Mucosa of descending colon (tissue), 3 donors: ENCODE data around the gene CGNL1. TPM values are rescaled to one million over a fixed set of nuclear protein-coding genes. Genes with fewer than 3 reads are reported as not detected.

ENCODE experiments used
- ATAC-seq: fragments of 200-7000 bp; cut with Tn5 transposase; one replicate; pipeline ENCODE4 v1.9.1; 2020; ENCODE audit warnings: mild to moderate bottlenecking, moderate library complexity
- DNase-seq, 3 donors: peaks; one replicate each; pipeline ENCODE4 v3.0.0-alpha.2; 2020
- H3K36me3 ChIP-seq: fragments of 200-600 bp; one replicate; pipeline ENCODE4 v1.8.0; 2021; ENCODE audit warnings: low read depth, mild to moderate bottlenecking
- H3K4me1 ChIP-seq: fragments of 200-600 bp; one replicate; pipeline ENCODE4 v1.8.0; 2021; ENCODE audit warnings: low read depth, mild to moderate bottlenecking
- H3K4me3 ChIP-seq: fragments of 200-600 bp; one replicate; pipeline ENCODE4 v1.8.0; 2021; ENCODE audit warnings: mild to moderate bottlenecking
- H3K9me3 ChIP-seq: fragments of 200-600 bp; one replicate; pipeline ENCODE4 v1.8.0; 2021; ENCODE audit warnings: mild to moderate bottlenecking
- CTCF ChIP-seq: fragments of 200-600 bp; IDR thresholded peaks from one replicate; pipeline ENCODE4 v1.8.0; 2022; ENCODE audit warnings: antibody characterized with exemption, mild to moderate bottlenecking
- intact Hi-C, 2 donors: fragments of 100-400 bp; cut with DNase I in 1 of 2; cut with micrococcal nuclease in 1 of 2; formaldehyde crosslinking; loops; one replicate each; pipeline versions ENCODE4 v1.11.0 to v1.11.1; 2022; cut with DNase I, micrococcal nuclease
- long read RNA-seq, 2 donors: library from polyadenylated mRNA; unstranded; transcript quantifications; one replicate each; pipeline ENCODE4 v2.0.0, GENCODE V29; 2019 to 2021
- total RNA-seq, 3 donors: library from RNA; stranded (reverse); fragmentation: NEBNext Ultra II Directional in 2 of 3; extraction: Animal tissue kit (Norgen Biotek cat#: 25700) in 2 of 3; gene quantifications; one replicate each; pipeline versions ENCODE4 v1.2.1 to v1.2.4, GENCODE V29; 2021 to 2023
- donor health status: DM: no; HTN: no; CAD: no; lungs with moderate emphysema.
- donor health status: DM: no; HTN: no; CAD: no.
- donor health status: DM: no; HTN: yes; CAD: no.

The CGNL1 gene
- 1 to 10 TPM; 3.3 to 4.5 (median 3.9) TPM for total RNA-seq
- long read RNA-seq, donor 1, result 0 reads
- long read RNA-seq, donor 2, result 0 reads

- no peak for TF ChIP-seq CTCF
- intact Hi-C loops, result no loop called here
- Histone ChIP-seq H3K9me3 (no peaks in the 10 kb centered on the region), H3K4me3 (no peak within 1 kb of the TSS), H3K4me1 (peaks cover 8% of the 10 kb centered on the region), H3K36me3 (no peaks in the 10 kb centered on the region)
- ATAC-seq, result peak; percentile 84
- DNase-seq, result peak in 2 of 3 donors; percentile 40 to 65
Observed at GRCh38 chr15:57375827-57376695, at the start of gene CGNL1. TSS of gene CGNL1 (plus strand) at chr15:57376505. CDS start at chr15:57438000, 61,495 bp downstream.

GRCh38 chr15:57327985-57328471 lies 48.3 kb upstream of the CGNL1 start:
- Histone ChIP-seq H3K4me3 (no peak overlapping the region), H3K36me3 (no peaks in the 10 kb centered on the region), H3K4me1 (peaks cover 22% of the 10 kb centered on the region), H3K9me3 (no peaks in the 10 kb centered on the region)
- DNase-seq, result no peak
- no peak for TF ChIP-seq CTCF
- ATAC-seq, result no peak
- intact Hi-C loops, result no loop called here

GRCh38 chr15:57328479-57328878 lies 47.8 kb upstream of the CGNL1 start:
- no peaks in the 10 kb centered on the region for H3K9me3 ChIP-seq
- DNase-seq (no peak), ATAC-seq (no peak)
- H3K4me1 ChIP-seq, result peaks cover 17% of the 10 kb centered on the region
- TF ChIP-seq CTCF, result no peak
- H3K4me3 ChIP-seq, result no peak overlapping the region
- intact Hi-C loops, result no loop called here
- no peaks in the 10 kb centered on the region for H3K36me3 ChIP-seq

GRCh38 chr15:57328897-57329296 lies 47.4 kb upstream of the CGNL1 start:
- Histone ChIP-seq H3K4me3 (no peak overlapping the region), H3K9me3 (no peaks in the 10 kb centered on the region), H3K36me3 (no peaks in the 10 kb centered on the region), H3K4me1 (peaks cover 17% of the 10 kb centered on the region)
- DNase-seq, result no peak
- ATAC-seq, result no peak
- no peak for TF ChIP-seq CTCF
- intact Hi-C loops, result no loop called here

- Histone ChIP-seq H3K9me3 (no peaks in the 10 kb centered on the region), H3K4me1 (peaks cover 15% of the 10 kb centered on the region), H3K4me3 (no peak overlapping the region), H3K36me3 (no peaks in the 10 kb centered on the region)
- ATAC-seq, result no peak
- intact Hi-C loops, result no loop called here
- no peak for TF ChIP-seq CTCF
- no peak for DNase-seq
Observed at GRCh38 chr15:57329582-57330367, 46.5 kb upstream of the CGNL1 start.
